KG1 (cell line): ENCODE measurements around the gene ZBED5.
A peak's percentile ranks its signal among the peaks of the same experiment; 100 is the strongest.
"Not testable (repeated sequence)": the region's sequence is repeated elsewhere in the genome, so short reads cannot be mapped to it uniquely, and the experiment has no call there.

Experiments
- DNase-seq: peaks from one replicate; lab custom pipeline; 2025; lab: John Stamatoyannopoulos, UW

ZBED5 gene

DNA sequence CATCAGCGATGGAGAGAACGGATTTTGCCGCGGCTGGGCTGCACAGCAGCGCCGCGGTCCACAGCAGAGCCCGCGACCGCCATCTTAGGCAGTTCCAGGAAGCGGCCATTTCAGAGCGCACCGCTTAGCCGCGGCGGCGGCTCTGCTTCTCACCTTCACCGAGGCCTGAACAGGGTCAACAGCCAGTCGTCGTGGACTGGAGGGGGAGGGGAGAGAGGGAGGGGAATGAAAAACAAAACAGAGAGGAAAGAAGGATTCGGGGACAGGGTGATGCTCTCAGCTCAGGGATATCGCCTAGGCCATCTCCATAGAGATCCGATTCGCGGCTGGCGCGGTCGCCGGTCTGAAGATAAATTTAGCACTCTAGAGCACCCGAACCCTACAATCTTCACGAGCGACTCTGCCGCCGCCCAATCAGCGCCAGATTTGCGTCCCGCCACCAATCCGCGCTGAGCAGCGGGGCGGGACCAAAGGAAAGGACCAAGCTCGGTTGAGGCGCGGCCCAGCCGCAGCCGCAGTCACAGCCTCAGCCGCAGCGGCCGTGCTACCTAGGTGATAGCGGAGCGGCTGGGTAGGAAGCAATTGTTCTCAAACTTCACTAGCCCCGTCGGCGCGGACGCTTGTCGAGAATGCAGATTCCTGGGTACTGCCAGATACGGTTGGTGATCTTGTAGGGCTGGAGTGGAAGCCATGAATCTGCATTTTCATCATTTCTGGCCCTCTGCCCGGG lies at the start of gene ZBED5:
Gene ZBED5, minus strand, starts transcription at position 345 of the 730 bp plus-strand sequence. CDS start 3,108 bp downstream, outside the sequence.
- DNase-seq: peak; percentile 99

DNA sequence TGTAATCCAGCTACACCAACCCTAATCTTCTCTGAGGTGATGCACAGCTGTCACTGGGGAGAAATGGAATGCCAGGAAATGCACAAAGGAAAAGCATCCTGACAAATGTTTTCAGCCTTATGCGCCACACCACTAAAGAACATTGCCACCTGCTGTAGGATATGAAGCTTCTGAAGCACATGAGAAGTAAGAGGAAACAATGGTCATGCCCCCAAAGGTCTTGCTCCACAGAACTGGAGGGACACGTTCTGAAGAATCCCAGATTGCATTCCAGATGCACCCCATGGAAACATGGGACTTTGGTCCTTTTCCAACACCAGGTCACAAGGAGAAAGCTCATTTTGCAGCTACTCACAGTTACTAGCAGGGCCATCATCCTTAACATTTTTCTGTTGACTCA lies 48.7 kb upstream of the ZBED5 start:
- no peak for DNase-seq

DNA sequence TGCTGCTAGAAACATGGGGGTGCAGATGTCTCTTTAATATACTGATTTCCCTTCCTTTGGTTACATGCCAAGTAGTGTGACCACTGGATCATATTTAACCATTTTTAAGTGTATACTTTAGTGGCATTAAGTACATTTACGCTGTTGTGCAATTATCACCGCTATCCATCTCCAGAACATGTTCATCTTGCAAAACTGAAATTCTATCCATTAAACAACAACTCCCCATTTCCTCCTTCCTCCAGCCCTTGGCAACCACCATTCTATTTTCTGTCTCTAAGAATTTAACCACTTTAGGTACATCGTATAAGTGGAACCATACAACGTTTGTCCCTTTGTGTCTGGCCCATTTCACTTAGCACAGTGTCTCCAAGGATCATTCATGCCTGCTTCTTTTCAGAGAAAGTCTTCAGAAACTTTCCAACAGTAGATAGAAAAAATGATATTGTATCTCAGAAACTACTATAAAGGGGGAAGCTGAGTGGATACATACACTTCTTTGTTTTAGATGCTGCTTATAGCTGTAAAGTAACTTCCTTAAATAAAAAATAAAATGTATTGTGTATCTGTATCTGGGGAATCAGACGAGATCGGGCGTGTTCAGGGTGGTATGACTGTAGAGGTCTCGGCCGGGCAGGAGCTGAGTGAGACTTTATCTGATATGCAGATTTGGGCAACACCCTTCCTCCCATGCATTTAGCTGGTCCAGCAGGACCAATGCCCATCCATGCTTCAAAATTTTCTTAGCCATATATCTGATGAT lies 44.6 kb upstream of the ZBED5 start:
- DNase-seq: no peak

DNA sequence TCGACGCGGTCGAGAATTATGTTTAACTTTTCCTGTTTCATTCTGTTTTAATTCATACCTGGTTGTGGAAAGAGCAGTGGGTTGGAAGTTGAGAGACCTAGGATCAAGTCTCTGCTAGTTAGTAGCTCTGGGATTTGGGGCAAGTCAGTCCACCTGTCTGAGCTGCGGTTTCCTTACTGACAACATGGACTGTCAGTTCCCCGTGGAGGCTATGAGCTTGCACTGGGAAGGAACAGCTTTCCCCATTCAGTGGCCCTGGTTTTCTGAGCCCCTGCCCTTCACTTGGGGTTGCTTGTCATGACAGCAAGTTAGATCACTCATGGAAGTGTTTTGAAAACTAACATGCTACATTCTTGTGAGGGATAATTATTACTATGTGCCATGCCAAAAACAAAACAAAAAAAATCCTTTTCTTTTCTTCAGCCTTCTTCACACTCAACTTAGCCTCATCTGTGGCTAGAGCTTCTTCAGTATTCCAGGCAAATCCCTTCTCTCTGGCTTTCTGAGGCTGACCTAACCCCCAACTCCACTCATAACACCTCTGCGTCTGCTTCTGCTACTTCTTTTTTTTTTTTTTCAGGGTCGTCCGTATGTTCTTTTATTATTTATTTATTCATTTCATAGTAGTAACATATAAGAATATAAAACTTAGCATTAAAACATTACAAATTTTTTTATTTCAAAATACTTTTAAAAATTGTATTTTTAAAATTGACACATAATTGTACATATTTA lies 43.0 kb upstream of the ZBED5 start:
- no peak for DNase-seq

DNA sequence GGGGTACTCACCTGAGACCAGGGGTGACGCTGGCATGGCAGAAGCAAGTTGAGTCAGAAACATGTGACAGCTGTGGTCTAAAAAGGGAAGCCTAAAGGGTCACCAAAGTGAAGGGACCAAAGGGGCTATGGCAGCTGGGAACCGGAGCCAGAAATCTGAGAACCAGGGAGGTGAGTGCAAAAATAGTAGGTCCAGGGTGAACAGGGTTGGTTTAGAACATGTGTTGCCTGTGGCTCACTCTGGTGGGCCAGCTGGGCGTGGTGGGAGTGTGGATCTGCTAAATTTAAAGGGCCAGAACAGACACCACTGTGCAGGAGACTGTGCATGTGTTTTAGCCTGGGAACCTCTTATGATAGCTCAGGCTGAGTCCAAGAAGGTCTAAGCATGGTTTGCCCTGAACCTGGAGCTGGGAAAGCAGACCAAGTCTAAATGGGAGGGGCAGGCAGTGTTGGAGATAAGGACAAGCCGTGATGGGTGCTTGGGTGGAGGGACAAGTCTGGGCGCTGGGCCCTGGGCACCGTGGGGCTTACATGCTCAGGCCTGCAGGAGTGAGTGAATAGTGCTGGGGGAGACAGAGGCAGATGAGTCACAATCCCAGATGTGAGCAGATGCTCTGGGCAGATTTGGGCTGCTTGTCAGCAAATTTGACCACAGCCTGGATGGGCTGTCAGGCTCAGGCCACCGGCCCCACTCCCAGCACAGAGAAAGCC lies 41.4 kb upstream of the ZBED5 start:
- DNase-seq: no peak

DNA sequence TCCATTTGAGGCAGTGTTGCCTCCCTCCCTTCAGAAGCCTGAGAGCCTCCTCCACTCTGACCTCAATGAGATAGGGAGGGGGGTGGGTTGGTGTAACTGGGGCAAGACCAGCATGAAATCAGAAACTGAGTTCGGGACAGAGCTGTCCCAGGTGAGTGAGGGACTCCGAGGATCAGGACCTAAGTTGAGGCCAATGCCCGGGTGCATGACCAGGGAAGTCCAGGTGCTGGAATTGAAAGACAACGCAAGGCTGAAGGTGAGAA lies 40.8 kb upstream of the ZBED5 start:
- DNase-seq: no peak

DNA sequence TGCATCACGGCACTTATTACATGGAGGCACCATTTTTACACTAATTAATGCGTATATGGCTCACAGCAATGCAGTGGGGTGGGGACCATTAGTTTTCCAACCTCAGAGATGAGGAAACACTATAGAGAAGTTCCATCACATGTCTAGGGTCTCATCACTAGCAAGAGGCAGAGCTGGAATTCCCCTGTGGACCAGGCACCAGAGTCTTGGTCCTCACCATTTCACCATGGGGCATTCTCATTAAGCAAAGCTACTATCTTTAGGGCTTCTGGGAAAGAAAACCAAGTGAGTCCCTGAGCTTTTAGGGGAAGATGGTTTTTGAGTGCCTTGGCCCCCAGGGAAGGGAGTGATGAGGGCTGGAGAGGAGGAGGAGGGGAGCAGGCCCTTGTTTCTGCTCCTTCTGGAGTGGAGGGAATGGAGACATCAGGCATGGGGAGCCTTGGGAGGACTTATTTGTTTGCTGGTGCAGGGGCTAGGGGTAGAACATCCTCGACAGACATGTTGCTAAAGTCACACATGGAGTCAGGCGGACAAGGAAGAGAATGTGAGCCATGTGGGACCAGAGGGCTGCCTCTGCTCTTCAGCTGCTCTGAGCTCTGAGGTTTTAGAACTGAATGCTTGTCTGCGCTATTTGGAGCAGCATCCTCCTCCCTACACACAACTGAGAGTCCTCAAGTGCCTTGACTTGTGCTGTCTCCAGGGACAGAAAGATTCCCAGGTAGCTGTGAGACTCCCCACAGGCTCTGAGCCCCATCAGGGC lies 40.3 kb upstream of the ZBED5 start:
- DNase-seq: no peak

DNA sequence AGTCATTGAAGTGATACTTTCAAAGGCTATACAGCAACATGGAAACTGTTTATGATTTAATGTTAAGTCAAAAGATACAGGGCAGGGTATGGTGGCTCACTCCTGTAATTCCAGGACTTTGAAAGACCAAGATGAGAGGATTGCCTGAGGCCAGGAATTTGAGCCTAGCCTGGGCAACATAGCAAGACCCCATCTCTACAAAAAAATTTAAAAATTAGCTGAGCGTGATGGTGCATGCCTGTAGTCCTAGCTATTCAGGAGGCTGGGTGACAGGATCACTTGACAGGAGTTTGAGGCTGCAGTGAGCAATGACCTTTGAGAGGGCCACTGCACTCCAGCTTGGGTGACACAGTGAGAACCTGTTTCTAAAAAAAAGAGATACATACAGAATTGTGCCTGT lies 39.3 kb upstream of the ZBED5 start:
- DNase-seq: no peak

DNA sequence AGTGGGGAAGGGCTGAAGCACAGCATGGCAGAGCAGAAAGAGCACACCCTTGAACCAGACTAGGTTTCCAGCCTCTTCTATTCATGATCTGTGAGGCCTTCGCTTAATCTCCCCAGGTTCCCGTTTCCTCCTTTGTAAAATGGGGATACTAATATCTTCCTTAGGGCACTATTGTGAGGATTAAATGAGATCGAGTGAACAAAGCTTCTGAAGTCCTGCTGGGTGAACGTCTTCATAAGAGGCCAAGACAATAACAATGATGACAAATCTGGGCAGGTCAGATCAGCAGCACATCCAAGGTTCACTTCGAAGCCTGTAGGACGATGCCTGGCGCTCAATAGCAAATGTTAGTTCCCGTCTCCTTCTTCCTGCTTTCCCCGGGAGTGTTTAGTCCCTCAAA lies 38.6 kb upstream of the ZBED5 start:
- no peak for DNase-seq

DNA sequence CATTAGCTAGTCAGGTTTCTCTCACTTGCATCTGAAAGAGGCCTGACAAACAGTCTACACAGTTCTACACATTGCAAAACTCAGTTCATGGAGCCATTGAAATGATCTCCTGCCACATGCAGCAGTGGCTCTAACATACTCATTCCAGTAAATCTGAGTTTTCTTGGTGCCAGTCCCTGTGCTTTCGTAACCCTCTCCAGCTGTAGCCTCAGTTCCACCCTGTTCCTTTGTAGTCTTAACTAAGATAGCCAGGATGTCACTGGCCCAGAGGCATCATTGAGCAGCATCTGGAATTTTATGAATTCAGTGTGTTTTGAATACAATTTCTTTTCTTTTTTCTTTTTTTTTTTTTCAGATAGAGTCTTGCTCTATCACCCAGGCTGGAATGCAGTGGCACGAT lies 37.4 kb upstream of the ZBED5 start:
- DNase-seq: no peak

DNA sequence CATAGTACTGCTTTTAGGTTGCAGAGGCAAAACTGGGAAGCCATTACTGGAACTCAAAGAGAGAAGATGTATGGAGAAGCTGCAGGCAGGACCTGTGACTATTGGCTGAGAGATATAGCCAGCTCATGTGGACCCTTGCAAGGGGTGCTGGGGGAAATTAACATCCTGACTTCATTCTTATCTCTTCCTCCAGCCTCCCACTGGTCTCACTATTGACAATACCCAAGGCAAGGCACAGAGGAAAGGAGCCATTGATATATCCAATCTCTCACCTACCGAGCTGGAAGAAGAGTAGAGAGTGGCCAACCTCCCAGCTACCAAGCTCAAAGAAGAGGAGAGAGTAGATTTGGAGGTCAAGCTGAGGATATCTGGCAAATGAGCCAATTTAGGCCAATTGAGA lies 36.8 kb upstream of the ZBED5 start:
- DNase-seq: no peak

DNA sequence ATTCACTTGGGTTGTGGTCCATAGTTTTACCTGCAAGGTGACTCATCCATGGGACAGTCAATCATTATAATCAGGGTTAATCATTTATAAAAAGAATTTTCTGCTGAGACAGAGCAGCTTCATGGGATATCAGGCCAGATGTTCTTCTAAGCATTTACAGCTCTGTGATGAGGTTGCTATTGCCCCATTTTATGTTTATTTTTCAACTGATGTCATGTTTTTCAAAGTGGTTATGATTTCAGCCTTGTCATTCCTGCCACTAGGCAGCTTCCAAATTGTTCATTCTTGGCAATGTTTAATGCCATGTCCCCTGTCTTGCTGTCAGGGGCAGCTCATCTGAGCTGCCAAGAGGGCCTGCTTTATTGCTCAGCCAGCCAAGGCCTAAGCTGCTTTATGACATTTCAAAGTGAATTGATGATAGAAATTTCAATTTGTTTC lies 35.9 kb upstream of the ZBED5 start:
- DNase-seq: no peak

DNA sequence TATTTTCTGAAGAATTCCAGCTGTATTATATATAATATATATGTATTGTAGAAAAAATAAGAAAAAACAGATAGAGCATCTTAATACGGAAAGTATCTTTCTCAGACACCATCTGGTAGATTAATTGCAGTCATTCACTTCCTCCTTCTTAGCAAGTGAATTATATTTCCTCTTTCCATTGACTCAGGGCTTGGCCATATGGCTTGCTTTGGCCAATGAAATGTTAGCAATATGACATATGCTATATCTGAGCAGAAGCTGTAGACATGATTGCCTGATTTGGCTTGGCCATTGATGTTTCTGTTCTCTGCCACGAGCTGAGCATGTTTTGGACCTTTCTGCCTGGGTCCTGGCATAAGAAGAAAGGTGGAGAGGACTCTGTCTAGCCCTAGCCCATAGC lies 34.4 kb upstream of the ZBED5 start:
- peak; percentile 21 for DNase-seq

DNA sequence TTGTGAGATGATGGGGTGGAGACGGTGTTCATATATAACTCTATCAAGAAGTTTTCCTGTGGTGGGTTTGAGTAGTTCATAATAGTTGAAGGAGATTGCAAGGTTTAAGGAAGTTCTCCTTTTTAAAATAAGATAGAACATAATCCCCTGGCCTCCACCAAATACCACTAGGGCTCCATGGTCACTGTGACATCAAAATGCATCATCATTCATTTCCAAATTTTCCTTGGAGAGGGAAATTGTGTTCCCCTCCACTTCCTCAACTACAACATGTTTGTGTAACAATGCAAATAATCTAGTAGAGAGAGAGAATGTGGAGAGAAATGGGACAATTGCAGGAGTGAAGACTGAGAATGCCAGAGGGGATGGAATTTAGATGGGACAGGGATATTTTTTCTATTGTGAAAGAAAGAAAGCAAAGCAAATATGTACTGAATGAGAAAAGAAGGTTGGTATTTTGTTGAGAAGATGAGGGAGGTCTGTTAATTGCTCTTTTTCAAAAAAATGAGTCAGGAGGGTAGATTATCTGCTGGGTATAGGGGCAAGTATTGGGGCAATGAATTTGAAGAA lies 33.4 kb upstream of the ZBED5 start:
- no peak for DNase-seq

DNA sequence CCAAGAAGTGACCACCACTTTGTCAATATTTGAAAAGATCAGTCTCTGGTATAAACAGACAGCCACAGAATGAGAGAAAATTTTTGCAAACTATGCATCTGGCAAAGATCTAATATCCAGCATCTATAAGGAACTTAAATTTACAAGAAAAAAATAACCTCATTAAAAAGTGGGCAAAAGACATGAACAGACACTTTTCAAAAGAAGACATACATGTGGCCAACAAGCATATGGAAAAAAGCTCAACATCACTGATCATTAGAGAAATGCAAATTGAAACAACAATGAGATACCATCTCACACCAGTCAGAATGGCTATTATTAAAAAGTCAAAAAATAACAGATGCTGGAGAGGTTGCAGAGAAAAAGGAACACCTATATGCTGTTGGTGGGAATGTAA lies 32.2 kb upstream of the ZBED5 start:
- not testable (repeated sequence) for DNase-seq

DNA sequence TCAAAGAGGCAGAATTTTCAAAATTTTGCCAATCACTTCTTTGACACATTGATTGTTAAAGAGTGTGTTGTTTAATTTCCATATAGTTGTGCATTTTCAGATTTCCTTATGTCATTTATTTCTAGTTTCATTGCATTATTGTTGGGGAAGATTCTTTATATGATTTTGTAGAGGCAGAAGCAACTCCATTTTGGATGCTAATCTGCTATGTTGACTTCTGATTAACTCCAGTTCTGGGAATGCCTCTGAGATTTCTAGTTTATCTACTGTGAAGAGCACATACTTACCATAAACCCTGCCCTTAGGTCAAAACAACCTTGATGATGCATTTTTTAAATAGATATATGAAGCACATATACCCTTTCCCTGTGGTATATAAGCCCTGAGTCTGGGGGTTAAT lies 29.5 kb upstream of the ZBED5 start:
- no peak for DNase-seq

DNA sequence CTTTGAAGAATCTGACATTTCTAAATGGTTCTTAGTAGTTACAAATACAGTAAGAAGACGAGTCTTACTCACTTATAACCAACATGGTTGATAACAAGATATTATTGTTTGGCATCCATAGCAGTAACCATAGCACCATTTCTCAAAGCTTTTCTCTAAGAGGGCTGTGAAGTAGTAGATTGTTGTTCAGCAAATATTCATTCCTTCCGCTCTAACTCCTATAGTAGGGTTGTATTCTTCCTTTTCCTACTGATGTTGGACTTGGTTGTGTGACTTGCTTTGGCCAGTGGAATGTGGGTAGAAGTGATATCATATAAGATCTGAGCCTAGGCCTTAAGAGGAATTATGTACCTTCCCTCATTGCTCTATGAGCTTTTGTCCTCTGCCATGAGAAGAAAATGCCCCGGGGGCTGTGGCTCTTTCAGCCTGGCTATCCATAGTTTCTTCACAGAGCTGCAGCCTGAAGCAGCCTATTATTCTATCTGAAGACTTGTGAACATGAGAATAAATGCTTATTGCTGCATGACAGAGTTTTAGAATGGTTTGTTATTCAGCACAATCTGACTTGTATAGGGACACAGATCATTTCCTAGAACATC lies 28.9 kb upstream of the ZBED5 start:
- no peak for DNase-seq

DNA sequence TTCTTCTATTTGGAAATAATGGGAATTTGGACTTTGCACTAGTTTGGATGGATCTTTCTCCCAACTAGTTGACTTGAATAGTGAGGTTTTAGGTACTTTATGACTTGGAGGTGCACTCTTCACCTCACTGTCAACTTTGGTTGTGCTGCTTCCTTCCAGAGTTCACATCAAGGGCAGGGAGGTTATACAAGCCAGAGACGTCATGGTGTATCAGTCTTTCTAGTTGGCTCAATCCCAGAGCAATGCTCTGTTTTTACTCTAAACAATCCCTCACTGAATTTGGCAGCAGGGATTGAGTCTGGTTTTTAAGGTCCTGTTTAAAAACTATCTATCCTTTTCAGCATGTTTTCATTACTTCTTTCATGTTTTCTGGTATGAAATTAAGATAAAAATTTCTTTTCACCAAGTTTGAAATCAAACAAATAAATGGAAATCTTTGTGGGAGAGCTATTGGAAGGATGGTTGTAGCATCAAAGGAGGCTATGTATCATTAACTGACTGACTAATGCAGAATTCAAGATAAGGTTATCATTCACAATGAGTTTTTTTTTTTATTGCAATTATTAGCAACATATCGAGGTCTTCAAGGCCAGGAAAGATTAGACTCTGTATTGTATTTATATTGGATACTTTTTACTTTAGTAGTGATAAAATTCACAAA lies 28.0 kb upstream of the ZBED5 start:
- no peak for DNase-seq

DNA sequence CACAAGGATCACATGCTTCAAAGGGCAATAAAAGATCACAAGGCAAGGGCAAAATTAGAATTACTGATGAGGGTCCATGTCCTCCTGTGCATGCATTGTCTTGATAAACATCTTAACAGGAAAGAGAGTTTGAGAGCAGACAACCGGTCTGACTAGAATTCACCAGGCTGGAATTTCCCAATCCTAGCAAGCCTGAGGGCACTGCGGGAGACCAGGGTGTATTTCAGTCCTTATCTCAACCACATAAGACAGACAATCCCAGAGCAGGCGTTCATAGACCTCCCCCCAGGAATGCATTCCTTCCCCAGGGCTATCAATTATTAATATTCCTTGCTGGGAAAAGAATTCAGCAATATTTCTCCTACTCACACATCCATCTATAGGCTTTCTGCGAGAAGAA lies 26.4 kb upstream of the ZBED5 start:
- DNase-seq: not testable (repeated sequence)

DNA sequence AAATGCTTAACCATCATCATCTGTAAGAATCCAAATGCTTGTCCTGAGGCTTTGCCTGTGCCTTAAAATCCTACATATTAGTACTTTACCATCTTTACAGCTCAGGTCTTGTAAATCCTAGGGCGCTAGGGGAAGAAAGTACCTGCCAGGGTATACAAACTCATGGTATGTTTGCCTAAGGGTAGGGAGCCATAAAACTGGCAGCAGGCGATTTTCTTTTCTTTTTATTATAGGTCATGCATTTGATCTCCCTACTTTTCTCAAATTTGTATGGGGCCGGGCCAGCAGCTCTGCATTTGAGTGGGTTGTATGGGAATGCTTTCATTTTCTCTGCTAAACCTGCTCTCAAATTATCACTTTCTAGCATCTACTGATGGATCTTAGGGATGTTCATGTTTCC lies 24.0 kb upstream of the ZBED5 start:
- DNase-seq: no peak
